Lower lobe of right lung (tissue), 2 donors: ENCODE data around the gene RIOK2. TPM values are rescaled to one million over a fixed set of nuclear protein-coding genes. Genes with fewer than 3 reads are reported as not detected.
A peak's percentile ranks its signal among the peaks of the same experiment; 100 is the strongest.

Source experiments
- ATAC-seq, 2 donors: fragments of 200-7000 bp; cut with Tn5 transposase; one replicate each; pipeline ENCODE4 v1.9.1; 2020 to 2022; ENCODE audit warnings: mild to moderate bottlenecking in 2 of 2, moderate library complexity in 2 of 2
- DNase-seq: peaks from one replicate; pipeline ENCODE4 v3.0.0-alpha.2; 2020
- H3K27ac ChIP-seq: fragments of 200-600 bp; one replicate; pipeline ENCODE4 v1.8.0; 2022
- H3K27me3 ChIP-seq: fragments of 200-600 bp; one replicate; pipeline ENCODE4 v1.8.0; 2022; ENCODE audit warnings: low read depth
- H3K36me3 ChIP-seq: fragments of 200-600 bp; one replicate; pipeline ENCODE4 v1.8.0; 2022; ENCODE audit warnings: mild to moderate bottlenecking
- H3K4me1 ChIP-seq: fragments of 200-600 bp; one replicate; pipeline ENCODE4 v1.8.0; 2022
- H3K4me3 ChIP-seq: fragments of 200-600 bp; one replicate; pipeline ENCODE4 v1.8.0; 2022; ENCODE audit warnings: mild to moderate bottlenecking
- H3K9me3 ChIP-seq: fragments of 200-600 bp; one replicate; pipeline ENCODE4 v1.8.0; 2022
- CTCF ChIP-seq: fragments of 200-600 bp; IDR thresholded peaks from one replicate; pipeline ENCODE4 v1.8.0; 2022; ENCODE audit warnings: antibody characterized with exemption, mild to moderate bottlenecking
- intact Hi-C: fragments of 100-400 bp; cut with DNase I; formaldehyde crosslinking; loops from one replicate; pipeline ENCODE4 v1.11.0; 2022
- total RNA-seq: library from RNA; stranded (reverse); fragmentation: NEBNext Ultra II Directional; extraction: Animal tissue kit (Norgen Biotek cat#: 25700); gene quantifications from one replicate; pipeline ENCODE4 v1.2.1, GENCODE V29; 2021
- donor health status: DM: no; HTN: yes; CAD: no; lungs with severe emphysema.

The RIOK2 gene
- total RNA-seq, 1 donor from 2014 or later, result 21.6 TPM

- no peak overlapping the region for H3K4me3 ChIP-seq
- H3K27me3 ChIP-seq, result no peaks in the 10 kb centered on the region
- DNase-seq (no peak), ATAC-seq (peak in 1 of 2 donors; percentile 65)
- H3K36me3 ChIP-seq, result no peaks in the 10 kb centered on the region
- no peaks in the 10 kb centered on the region for H3K4me1 ChIP-seq
- H3K9me3 ChIP-seq, result no peaks in the 10 kb centered on the region
- no peak overlapping the region for H3K27ac ChIP-seq
- TF ChIP-seq CTCF, result no peak
- intact Hi-C loops, result no loop called here
Observed at GRCh38 chr5:97224112-97224750, 41.2 kb upstream of the RIOK2 start.

GRCh38 chr5:97223596-97223995 lies 40.5 kb upstream of the RIOK2 start:
- Histone ChIP-seq H3K36me3 (no peaks in the 10 kb centered on the region), H3K27me3 (no peaks in the 10 kb centered on the region), H3K9me3 (no peaks in the 10 kb centered on the region), H3K4me3 (no peak overlapping the region), H3K27ac (no peak overlapping the region), H3K4me1 (no peaks in the 10 kb centered on the region)
- no peak for ATAC-seq
- intact Hi-C loops, result no loop called here
- TF ChIP-seq CTCF, result no peak
- no peak for DNase-seq

- H3K36me3 ChIP-seq, result no peaks in the 10 kb centered on the region
- peaks cover 15% of the 10 kb centered on the region for H3K9me3 ChIP-seq
- no peak overlapping the region for H3K4me3 ChIP-seq
- TF ChIP-seq CTCF, result no peak
- no peak for ATAC-seq
- no peaks in the 10 kb centered on the region for H3K4me1 ChIP-seq
- no peaks in the 10 kb centered on the region for H3K27me3 ChIP-seq
- no peak for DNase-seq
- intact Hi-C loops, result no loop called here
- no peak overlapping the region for H3K27ac ChIP-seq
Observed at GRCh38 chr5:97209343-97209742, 26.3 kb upstream of the RIOK2 start.

- Histone ChIP-seq H3K4me3 (no peak overlapping the region), H3K27me3 (no peaks in the 10 kb centered on the region), H3K27ac (no peak overlapping the region), H3K9me3 (peaks cover 8% of the 10 kb centered on the region), H3K36me3 (no peaks in the 10 kb centered on the region), H3K4me1 (no peaks in the 10 kb centered on the region)
- ATAC-seq, result no peak
- intact Hi-C loops, result no loop called here
- no peak for DNase-seq
- no peak for TF ChIP-seq CTCF
Observed at GRCh38 chr5:97208714-97209113, 25.7 kb upstream of the RIOK2 start.

GRCh38 chr5:97208184-97208713 lies 25.2 kb upstream of the RIOK2 start:
- no peak for ATAC-seq
- Histone ChIP-seq H3K27me3 (no peaks in the 10 kb centered on the region), H3K4me1 (no peaks in the 10 kb centered on the region), H3K36me3 (no peaks in the 10 kb centered on the region), H3K27ac (no peak overlapping the region), H3K4me3 (no peak overlapping the region), H3K9me3 (peaks cover 5% of the 10 kb centered on the region)
- TF ChIP-seq CTCF, result no peak
- no peak for DNase-seq
- intact Hi-C loops, result no loop called here
